Measurements from ENCODE around the gene FAXC.
"Not testable (repeated sequence)": the region's sequence is repeated elsewhere in the genome, so short reads cannot be mapped to it uniquely, and the experiment has no call there.

The FAXC gene

DNA sequence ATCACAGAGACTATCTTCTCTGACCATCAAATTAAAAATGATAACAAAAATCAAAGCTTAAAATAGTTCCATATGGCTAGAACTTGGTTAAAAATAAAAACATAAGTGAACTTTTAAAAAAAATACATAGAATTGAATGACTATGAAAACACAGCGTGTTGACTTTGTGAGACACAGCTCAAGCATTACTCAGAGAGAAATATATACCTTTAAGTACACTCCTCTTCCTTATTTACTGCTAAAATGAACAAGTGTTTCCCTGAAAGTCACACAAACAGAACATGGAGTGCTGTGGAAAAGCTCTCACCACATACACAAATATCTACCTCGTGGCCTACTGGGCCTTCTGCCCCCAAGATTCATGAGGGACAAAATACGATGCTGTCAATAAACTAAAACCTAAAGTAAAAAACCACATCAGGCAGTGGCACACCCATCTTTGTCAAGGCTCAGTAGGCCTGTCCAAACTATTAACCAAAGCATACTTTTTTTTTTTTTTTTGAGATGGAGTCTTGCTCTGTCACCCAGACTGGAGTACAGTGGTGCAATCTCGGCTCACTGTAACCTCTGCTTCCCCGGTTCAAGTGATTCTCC lies 7.5 kb downstream of the FAXC start:
- DNase-seq (ENCODE audit: low read depth): no peak

DNA sequence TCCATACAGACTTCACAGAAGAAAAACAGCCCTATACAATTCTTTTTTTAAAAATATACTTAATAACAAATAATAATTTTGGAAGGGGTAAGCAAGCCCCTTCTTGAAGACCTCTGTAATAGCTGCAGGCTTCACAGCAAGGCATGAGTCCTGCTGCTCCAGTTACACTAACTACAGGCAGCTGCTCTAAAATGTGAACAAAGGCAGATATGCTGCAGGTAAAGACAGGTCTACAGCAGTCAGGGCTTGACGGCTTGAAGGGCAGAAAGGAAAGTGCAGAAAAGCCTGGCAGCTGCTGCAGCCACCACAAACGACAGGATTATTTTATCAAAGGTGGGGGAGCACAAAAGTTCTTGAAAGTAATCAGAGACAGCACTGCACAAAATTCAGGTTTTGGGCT lies 11.3 kb downstream of the FAXC start:
- no peak for DNase-seq (ENCODE audit: low read depth)

DNA sequence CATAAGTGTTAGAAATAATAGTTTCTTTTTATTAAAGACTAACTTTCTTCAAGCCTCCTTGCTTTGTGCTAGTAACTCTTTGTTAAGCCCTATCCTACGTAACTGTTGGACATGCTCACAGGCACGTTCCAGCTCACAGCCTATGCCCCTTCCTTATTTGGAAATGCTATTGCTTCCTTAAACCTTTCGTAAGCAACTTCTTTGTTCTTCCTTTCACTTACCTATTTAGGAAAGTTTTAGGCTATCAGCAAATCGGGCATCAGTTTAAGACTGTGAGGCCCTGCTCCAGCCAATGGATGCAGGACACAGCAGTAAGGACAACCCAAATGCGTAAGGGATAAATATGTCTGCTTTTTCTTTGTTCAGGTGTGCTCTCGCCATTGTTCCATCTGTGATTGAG lies 14.2 kb downstream of the FAXC start:
- DNase-seq (ENCODE audit: low read depth): not testable (repeated sequence)

DNA sequence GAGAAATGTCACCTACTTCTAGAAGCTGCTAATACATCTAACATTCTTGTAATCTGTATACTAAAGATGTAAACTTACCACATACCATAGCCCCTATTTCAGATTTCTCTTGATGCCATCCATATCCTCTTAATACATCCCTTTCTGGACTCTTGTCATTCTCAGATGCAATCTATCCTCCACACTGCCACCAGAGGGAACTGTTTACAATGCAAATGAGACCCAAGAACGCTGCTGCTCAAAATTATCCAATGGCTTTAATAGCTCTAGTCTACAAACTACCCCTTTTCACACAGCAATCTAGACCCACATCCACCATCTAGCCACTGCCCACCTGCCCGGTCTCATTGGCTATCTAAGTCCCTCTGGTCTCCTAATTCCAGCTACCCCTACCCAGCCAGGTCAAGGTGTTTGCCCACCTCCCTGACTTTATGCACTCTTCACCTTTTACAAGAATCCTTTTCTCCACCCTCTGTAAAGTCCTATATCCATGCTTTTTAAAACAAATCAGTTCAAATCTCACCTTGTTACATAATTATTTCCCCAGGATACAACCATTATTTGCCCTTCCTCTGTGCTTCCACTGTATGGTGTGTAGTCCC lies 14.8 kb downstream of the FAXC start:
- no peak for DNase-seq (ENCODE audit: low read depth)

DNA sequence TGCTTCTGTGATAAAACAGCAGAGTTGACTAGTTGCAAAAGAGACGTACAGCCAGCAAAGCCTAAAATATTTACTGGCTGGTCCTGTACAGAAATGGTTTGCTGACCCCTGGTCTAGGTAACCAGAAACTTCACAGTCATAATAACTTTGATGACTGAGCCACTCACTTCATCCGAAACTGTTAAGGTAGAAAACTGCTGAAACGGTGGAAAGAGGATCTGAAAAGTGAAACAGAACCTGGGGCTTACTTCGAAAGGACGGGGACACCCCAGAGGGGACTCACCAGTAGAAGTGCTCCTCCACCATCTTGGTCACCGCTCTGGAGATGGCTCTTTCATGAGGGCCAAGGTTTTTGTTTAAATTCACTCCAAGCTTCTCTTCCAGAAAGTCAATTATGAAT lies 16.4 kb downstream of the FAXC start:
- no peak for DNase-seq (ENCODE audit: low read depth)

DNA sequence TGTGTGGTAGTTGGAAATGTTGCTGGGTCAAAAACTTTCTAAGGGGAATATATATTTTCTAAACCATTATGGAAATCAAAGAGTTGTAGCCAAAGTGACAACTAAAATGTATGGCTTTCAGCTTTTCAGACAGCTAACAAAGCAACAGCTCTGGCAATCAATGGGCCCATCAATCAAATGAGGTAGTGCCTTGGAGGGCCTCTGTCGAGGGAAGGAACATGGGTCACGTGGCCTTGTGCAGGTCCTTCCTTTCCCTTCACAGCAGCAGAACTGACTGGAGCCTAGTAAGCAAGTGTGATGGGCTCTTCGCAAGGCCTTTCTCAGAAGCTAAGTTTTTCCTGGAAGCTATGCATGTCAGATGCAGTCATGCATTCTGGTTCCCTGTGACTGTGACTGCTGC lies 17.9 kb downstream of the FAXC start:
- no peak for DNase-seq (ENCODE audit: low read depth)

DNA sequence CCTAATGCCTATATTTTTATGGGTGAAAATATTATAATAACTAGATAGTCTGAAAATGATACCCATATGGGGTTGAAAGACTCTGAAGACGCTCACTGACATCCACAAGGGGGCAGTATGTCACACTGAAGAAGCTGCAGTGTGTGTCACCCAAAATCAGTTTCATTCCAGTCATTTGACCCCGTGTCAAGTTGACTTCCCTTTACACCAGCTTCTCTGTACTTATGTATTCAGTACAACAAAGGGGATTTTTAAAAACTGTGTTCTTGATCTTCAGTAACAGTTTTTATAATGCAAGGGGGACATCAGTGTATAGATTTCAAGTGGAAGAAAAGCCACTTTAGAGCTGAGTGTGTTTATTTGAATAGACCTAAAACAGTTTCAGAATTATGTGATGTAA lies 19.3 kb downstream of the FAXC start:
- peak; percentile 33 for DNase-seq (ENCODE audit: low read depth)

DNA sequence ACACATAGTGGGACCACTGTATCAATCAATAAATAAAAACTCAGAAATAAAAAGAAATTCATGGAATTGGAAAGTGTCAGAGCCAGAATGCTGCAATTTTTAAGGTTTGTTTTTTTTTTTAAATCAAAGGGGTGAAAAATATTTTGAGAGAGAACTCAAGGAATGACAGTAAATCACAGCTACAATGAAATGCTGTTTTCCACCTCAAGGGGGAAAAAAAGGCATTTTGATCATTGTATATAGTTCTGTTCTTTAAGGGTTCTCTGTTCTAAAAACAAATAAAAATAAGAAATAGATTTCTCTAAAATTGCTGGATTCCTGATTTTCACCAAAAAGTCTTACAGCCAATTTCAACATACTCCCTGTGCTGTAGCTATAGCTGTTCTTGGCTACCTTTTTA lies 24.5 kb downstream of the FAXC start:
- no peak for DNase-seq (ENCODE audit: low read depth)

DNA sequence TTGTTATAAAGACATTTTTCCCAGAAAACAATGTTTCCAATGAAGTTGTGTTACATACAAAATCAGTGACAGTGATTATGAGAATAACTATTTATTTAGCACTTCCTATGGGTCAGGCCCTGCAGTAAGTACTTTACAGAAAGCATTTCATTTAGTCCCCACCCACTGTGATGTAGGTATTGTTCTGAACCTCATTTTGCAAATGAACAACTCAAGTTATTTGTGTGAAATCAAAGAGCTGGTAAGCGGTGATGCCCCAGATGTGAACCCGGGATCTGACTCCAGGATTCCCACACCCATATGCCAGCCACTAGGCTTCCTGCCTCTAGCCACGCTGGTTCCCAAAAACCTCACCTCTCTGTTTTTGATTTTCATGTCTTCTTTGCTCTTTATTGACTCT lies 30.9 kb downstream of the FAXC start:
- DNase-seq (ENCODE audit: low read depth): no peak

DNA sequence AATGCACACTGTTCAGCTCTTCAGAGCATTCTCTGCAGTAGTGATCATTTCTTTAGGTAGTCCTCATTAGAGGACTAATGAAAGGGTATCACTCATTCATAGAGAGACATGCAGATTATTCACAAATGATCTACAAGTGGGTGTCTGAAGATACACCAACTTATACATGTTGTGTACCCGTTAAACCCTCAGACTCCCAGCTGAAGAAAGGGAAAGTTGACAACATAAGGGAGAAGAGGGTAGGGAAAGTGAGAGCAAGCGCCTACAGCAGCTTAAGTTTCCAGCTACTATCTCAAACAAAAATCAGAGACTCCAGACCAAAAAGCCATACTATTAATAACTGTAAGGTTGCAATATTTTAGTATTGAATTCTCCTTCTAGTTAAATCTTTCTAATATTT lies 37.1 kb downstream of the FAXC start:
- no peak for DNase-seq (ENCODE audit: low read depth)

DNA sequence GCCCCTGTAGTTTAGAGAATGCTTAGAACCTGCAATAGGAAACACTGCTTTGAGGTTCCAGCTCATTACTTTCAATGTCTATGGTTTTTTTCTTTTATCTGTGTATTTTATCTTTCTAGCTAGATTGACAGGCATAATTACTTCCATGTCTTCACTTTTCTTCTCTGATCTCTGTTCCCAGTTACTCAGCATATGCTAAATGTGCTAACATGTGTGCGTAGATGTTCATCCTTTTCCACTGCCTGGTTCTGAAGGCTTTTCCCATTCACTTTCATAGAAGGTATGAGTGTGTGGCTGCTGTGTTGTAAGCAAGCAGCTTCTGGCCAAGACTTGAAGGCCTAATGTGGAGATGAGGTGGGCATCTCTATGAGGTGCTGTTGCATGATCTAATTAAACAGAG lies 38.9 kb downstream of the FAXC start:
- DNase-seq (ENCODE audit: low read depth): no peak

DNA sequence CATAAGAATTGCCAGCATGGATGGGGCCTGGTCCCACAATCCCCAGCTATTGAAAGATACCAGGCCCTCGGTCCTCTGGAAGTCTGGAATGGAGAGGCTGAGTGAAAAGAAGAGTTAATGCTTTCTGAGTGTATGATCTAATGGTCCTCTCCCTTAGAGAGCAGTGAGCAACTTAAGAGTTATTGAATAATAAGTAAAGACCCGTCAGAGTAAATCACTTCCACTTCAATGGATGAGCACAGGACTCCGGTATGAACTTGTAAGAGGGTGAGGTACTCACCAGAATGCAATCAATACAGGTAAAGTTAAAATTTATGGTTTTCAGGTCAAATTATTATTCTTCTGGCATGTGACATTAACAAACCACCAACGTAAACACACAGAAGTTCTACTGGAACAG lies 39.9 kb downstream of the FAXC start:
- DNase-seq (ENCODE audit: low read depth): no peak

DNA sequence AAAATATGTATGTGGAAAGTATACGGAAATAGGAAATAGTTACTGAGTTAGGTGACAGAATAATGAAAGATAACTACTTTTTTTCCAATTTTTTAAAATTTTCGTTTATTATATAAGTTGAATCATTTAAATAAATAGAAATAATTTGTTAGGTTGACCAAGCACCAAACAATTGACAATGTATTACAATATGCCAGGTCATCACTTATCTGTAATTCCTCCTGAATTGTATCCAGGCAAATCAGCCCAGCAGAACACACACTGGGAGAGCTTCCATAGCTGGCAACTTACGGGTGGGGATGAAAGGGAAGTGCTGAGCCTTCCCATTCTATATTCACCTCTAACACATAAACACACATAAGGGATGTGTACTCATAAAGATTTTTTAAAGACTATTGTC lies 40.7 kb downstream of the FAXC start:
- DNase-seq (ENCODE audit: low read depth): no peak

DNA sequence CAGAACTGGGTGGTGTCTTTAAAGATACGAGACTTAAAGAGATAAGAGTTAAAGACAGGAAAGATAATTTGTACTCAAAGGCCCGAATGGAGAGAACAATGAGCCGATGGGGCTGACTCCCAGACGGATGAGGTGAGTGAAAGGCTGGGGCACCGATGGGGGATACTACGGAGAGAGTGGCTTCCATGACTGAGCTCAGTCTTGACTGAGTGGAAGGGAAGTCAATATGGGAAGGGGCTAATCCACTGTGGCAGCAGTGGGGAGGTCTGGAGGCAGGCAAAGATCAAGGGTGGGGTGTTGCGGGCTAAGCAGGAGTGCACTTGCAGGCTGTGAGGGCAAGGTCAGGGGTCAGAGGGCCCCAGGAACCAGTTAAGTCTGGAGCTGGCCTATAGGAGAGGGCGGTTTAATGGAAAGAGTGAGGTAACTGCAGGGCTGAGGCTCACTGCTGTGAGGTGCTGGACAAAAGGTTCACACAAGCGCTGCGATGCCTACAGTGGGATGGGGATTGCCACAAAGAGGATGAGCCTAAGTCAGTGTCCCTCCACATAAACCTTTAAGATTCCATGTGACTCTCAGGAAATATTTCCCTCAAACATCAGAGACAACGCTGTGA lies 42.1 kb downstream of the FAXC start:
- DNase-seq (ENCODE audit: low read depth): no peak

DNA sequence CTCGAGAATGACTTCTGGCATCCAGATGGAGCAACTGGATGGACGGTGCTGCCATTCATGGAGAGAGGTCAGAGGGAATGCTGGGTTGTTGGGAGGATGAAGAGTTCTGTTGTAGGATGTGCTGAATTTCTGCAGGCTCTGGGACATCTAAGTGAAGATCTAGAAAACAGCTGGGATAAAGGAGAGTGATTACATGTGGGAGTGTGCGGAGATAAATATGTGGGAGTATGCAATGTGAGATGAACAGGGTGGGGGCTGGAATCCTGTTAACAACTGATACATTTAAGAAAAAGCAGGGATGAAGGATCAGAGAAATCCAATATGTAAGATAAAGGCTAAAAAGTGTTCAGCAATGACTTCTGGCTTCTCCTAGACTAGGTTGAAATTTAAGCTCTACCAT lies 43.1 kb downstream of the FAXC start:
- no peak for DNase-seq (ENCODE audit: low read depth)

DNA sequence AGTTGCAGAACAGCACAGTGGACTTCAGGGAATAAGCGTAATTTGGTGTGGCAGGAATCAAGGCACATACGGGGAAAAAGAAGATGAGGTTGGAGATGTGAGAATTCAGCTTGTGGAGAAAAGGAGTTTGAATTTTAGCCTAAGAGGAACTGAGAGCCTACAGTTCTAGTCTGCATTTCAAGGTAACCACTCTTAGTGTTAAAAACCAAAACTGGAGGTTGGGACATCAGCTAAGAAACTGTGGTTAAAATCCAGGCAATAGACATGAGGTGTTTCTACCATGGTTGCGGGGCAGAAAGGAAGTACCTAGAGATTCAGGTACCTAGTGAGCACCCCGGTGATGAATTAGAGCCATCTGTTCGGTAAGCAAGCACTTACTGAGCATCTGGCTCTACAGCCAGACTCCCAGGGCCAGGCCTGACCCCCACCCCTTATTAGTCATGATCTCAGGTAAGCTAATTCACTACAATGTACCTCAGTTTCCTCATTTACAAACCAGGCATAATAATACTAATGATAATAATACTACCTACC lies 44.4 kb downstream of the FAXC start:
- DNase-seq (ENCODE audit: low read depth): no peak

DNA sequence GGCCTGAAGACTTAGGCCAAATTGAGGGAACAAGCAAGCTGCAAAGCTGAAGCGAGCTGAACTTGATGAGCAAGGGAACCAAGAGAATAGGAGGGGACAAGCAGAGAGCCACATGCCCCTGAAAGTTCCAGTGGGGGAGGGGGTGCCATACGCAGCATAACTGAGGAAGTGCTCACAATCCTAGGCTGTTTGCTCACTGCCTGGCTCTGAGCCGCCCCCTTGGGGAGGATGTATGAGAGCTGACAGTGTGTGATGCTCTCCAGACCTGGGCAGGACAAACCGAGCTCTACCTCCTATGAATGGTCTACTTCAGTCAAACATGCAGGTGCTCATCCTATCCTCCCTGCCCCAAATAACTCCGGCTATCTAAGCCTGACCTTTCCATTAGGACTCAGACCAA lies 52.1 kb downstream of the FAXC start:
- no peak for DNase-seq (ENCODE audit: low read depth)

DNA sequence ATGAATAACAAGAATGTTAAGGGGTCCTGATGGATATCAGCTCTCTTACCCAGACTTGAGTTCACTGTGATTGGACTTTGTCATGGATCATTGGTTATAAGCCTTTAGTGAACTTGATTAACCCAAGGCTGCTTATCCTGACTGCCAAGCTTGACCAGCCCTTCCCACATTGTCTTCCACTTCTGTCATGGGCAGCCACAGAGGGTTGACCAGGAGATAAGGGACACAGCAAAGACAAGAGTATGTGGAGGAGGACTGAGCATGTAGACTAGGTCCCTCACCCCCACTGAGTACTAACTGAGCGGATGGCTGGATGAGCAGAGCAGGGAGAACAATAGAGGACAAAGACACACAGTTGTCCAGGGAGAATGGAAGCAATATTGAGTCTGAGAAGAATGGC lies 52.5 kb downstream of the FAXC start:
- no peak for DNase-seq (ENCODE audit: low read depth)

DNA sequence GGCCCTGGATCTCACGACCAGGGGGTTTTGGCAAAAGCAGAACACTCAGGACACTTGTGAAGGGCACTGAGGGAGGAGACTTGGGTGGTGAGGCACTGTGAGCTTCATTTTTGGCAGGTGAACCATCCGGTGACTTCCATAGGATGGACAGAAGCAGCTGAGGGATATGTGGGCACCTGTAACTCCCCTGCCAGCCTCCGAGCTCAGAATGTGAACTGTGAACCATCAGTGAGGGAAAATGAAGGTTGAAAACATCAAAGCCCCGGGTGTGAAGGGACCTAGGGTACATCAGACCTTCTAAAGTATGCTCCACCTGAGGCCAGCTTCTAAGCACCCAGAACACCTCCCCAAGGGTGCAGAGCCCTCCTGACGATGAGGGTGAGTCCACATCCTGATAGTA lies 53.2 kb downstream of the FAXC start:
- no peak for DNase-seq (ENCODE audit: low read depth)

DNA sequence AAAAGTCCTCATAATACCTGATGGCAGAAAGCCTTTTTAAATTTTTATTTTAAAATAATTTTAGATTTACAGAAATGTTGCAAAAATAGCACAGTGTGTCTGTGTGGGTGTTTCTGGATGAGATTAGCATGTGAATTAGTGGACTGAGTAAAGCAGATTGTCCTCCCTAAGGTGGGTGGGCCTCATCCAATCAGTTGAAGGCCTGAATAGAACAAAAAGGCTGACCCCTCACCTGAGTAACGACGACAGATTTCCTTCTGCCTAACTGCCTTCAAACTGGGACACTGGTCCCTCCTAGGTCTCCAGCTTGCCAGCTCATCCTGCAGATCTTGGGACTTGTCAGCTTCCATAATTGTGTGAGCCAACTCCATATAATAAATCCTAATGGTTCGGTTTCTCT lies 54.2 kb downstream of the FAXC start:
- DNase-seq (ENCODE audit: low read depth): no peak

DNA sequence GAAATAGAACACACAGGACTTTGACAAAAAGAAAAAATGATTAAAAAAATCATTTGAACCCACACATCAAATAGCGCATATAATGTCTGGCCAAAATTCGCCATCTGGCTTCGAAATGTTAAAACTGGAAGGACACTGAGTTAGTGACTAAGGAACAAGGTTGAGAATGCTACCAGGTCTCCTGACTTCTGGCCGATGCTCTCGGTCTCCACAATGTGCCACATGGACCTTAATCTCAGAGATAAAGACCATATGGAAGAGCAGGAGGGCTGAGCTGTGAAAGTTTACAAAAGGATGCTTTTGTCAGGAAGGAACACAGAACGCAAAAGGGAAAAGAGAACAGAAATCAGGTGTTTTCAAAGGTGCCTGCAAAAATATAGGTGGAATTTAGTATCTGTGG lies 54.7 kb downstream of the FAXC start:
- no peak for DNase-seq (ENCODE audit: low read depth)

DNA sequence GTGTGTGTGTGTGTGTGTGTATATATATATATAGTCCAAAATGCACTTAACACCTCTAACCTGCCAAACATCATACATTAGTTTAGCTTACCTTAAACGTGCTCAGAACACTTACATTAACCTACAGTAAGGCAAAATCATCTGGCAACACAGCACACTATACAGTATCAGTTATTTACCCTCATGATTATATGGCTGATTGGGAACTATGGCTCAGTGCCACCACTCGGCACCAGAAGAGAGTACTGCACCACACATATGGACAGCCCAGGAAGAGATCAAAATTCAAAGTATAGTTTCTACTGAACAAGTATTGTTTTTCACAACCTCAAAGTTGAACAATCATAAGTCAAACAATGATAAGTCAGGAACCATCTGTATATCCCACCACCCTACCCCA lies 59.8 kb downstream of the FAXC start:
- no peak for DNase-seq (ENCODE audit: low read depth)

DNA sequence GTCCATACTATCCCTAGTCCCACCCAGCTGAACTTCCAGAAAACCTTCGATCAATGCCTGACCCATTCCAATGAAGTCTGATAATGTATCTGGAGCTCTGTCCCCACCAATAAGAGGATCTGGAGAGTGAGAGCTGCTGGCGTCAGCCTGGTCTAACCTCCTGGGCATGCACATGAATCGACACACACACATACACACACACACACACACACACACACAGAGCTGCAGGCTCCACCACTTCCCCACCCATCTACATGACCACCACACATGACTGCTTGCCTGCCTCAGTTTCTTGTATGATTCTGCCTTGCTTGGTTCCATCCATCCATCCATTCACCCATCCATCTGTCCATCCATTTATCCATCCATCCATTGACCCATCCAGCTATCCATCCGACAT lies 60.8 kb downstream of the FAXC start:
- no peak for DNase-seq (ENCODE audit: low read depth)

DNA sequence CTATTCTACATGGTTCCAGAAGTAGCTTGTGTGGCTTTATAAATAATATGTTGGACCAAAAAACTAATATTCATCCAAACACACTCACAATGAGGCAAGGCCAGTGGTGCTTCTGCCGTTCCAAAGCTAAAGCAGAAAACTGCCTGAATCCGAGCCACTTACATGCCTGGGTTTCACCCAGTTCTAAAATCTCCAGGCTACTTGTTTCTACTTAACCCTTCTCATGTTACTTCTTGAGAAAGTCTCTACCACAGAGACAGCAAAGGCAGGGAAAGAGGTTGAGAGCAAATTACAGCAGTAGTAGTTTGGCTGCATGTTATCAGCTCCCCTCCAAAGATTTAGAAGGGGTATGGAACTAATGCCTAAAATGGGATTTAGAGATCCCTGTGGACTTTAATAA lies 62.0 kb downstream of the FAXC start:
- DNase-seq (ENCODE audit: low read depth): no peak
